H1 (cell line): Measurements from ENCODE around the gene EEIG2. TPM values are rescaled to one million over a fixed set of nuclear protein-coding genes. Genes with fewer than 3 reads are reported as not detected.

ENCODE experiments used
- CTCF ChIA-PET: fragments of 300-600 bp; sonication (Branson Sonifier 250); formaldehyde crosslinking; loops from one replicate; lab custom pipeline; 2021; ENCODE audit not compliant: partially characterized antibody; lab: Charles Lee
- POLR2A ChIA-PET: fragments of 300-600 bp; sonication (Branson Sonifier 250); formaldehyde crosslinking; loops from one replicate; lab custom pipeline; 2021; ENCODE audit warnings: inconsistent platforms; ENCODE audit not compliant: partially characterized antibody; lab: Charles Lee
- DNase-seq, 2 experiments: peaks; one replicate each; pipeline versions ENCODE4 v3.0.0 to v3.0.0-alpha.2; 2010 to 2022; ENCODE audit warnings: low spot score in 2 of 2, low read depth in 1 of 2, mixed read lengths in 1 of 2
- FAIRE-seq: peaks from 2 replicates; lab custom pipeline; 2011; peaks lifted over from hg19 to GRCh38; lab: Jason Lieb, UNC
- H2AFZ ChIP-seq: 2 replicates; pipeline ENCODE4 v1.8.1; 2012; ENCODE audit warnings: low read length, inconsistent platforms
- H2AK5ac ChIP-seq: 2 replicates; pipeline ENCODE4 v1.6.1; 2013; ENCODE audit warnings: low read depth, low read length
- H2BK120ac ChIP-seq: replicated peaks from 2 replicates; pipeline ENCODE3; 2013; ENCODE audit warnings: low read depth, low read length, inconsistent platforms
- H2BK12ac ChIP-seq: 2 replicates; pipeline ENCODE4 v1.6.1; 2013; ENCODE audit warnings: low read depth, low read length
- H2BK15ac ChIP-seq: 2 replicates; pipeline ENCODE4 v1.6.1; 2013; ENCODE audit warnings: low read length
- H2BK20ac ChIP-seq: 2 replicates; pipeline ENCODE4 v1.6.1; 2013; ENCODE audit warnings: low read length
- H2BK5ac ChIP-seq: 2 replicates; pipeline ENCODE4 v1.6.1; 2013; ENCODE audit warnings: low read depth, low read length
- H3K14ac ChIP-seq: 2 replicates; pipeline ENCODE4 v1.6.1; 2013; ENCODE audit warnings: inconsistent platforms; ENCODE audit not compliant: insufficient read length
- H3K18ac ChIP-seq: 2 replicates; pipeline ENCODE4 v1.6.1; 2013; ENCODE audit warnings: low read length; ENCODE audit errors: extremely low read depth
- H3K23ac ChIP-seq: 2 replicates; pipeline ENCODE4 v1.6.1; 2013; ENCODE audit warnings: inconsistent platforms; ENCODE audit not compliant: insufficient read length
- H3K23me2 ChIP-seq: 2 replicates; pipeline ENCODE4 v1.6.1; 2013; ENCODE audit warnings: low read depth, low read length
- H3K27ac ChIP-seq: 2 replicates; pipeline ENCODE4 v1.6.1; 2011; ENCODE audit warnings: low read depth, low read length, inconsistent platforms
- H3K27me3 ChIP-seq, 4 experiments: replicated peaks in 1 of 4; 1 replicate in 1 of 4; 2 replicates in 3 of 4; pipeline versions ENCODE4 v1.6.1 to v1.8.1; 2011 to 2013; ENCODE audit warnings: low read length in 3 of 4, mild to moderate bottlenecking in 3 of 4, inconsistent platforms in 2 of 4, mixed read lengths in 2 of 4, moderate library complexity in 1 of 4; ENCODE audit not compliant: control insufficient read depth in 3 of 4, insufficient read depth in 3 of 4; ENCODE audit errors: extremely low read depth in 1 of 4
- H3K36me3 ChIP-seq, 4 experiments: 2 replicates each; pipeline versions ENCODE4 v1.6.1 to v1.8.1; 2011 to 2013; ENCODE audit warnings: mild to moderate bottlenecking in 4 of 4, low read length in 3 of 4, moderate library complexity in 2 of 4, control low read depth in 1 of 4, inconsistent platforms in 1 of 4; ENCODE audit not compliant: insufficient read depth in 4 of 4, control insufficient read depth in 2 of 4
- H3K4ac ChIP-seq: replicated peaks from 2 replicates; pipeline ENCODE3; 2013; ENCODE audit warnings: low read length, low read depth, mixed read lengths, inconsistent platforms; ENCODE audit not compliant: insufficient read length
- H3K4me1 ChIP-seq, 4 experiments: replicated peaks in 1 of 4; 1 replicate in 1 of 4; 2 replicates in 3 of 4; pipeline versions ENCODE4 v1.6.1 to v1.8.1; 2011 to 2013; ENCODE audit warnings: low read length in 3 of 4, inconsistent platforms in 2 of 4, mixed read lengths in 1 of 4; ENCODE audit not compliant: insufficient read depth in 4 of 4, control insufficient read depth in 3 of 4
- H3K4me2 ChIP-seq, 2 experiments: 2 replicates each; pipeline versions ENCODE4 v1.6.1 to v1.8.1; 2011 to 2013; ENCODE audit warnings: low read depth in 2 of 2, low read length in 2 of 2, control low read depth in 1 of 2, inconsistent platforms in 1 of 2, mild to moderate bottlenecking in 1 of 2; ENCODE audit not compliant: insufficient read depth in 1 of 2
- H3K4me3 ChIP-seq, 4 experiments: fragments of 200-600, 300-600 bp in 1 of 4; sonication (generic), shearing (Covaris generic), sonication (Bioruptor Twin) in 1 of 4; 2 replicates each; pipeline versions ENCODE4 v1.5.1 to v1.8.1; 2011 to 2016; ENCODE audit warnings: low read length in 4 of 4, low read depth in 3 of 4, control low read depth in 2 of 4, inconsistent platforms in 2 of 4, mild to moderate bottlenecking in 2 of 4, mixed read lengths in 1 of 4, moderate library complexity in 1 of 4; ENCODE audit not compliant: insufficient read depth in 2 of 4; ENCODE audit errors: extremely low read depth in 1 of 4
- H3K56ac ChIP-seq: replicated peaks from 2 replicates; pipeline ENCODE3; 2013; ENCODE audit warnings: low read depth, mild to moderate bottlenecking, mixed read lengths, low read length, inconsistent platforms; ENCODE audit not compliant: insufficient read length
- H3K79me1 ChIP-seq: 2 replicates; pipeline ENCODE4 v1.6.1; 2013; ENCODE audit warnings: low read depth, low read length, control low read depth
- H3K79me2 ChIP-seq, 2 experiments: 2 replicates each; pipeline versions ENCODE4 v1.6.1 to v1.8.1; 2012 to 2013; ENCODE audit warnings: low read length in 2 of 2, mild to moderate bottlenecking in 2 of 2, inconsistent platforms in 1 of 2; ENCODE audit not compliant: insufficient read depth in 2 of 2, control insufficient read depth in 1 of 2
- H3K9ac ChIP-seq, 4 experiments: replicated peaks in 1 of 4; 1 replicate in 1 of 4; 2 replicates in 3 of 4; pipeline versions ENCODE4 v1.6.1 to v1.8.1; 2011 to 2013; ENCODE audit warnings: low read depth in 3 of 4, low read length in 3 of 4, control low read depth in 2 of 4, mild to moderate bottlenecking in 2 of 4, moderate library complexity in 2 of 4, inconsistent platforms in 1 of 4; ENCODE audit errors: extremely low read depth in 1 of 4
- H3K9me3 ChIP-seq, 2 experiments: 2 replicates each; pipeline versions ENCODE4 v1.6.1 to v1.8.1; 2012 to 2013; ENCODE audit warnings: mild to moderate bottlenecking in 2 of 2, moderate library complexity in 2 of 2, control low read depth in 1 of 2, inconsistent platforms in 1 of 2, low read depth in 1 of 2, low read length in 1 of 2, mixed read lengths in 1 of 2; ENCODE audit not compliant: insufficient read depth in 2 of 2
- H4K20me1 ChIP-seq, 2 experiments: replicated peaks in 1 of 2; 2 replicates each; pipeline versions ENCODE3 to v1.8.1; 2011 to 2013; ENCODE audit warnings: inconsistent platforms in 2 of 2, low read length in 2 of 2, mild to moderate bottlenecking in 1 of 2; ENCODE audit not compliant: insufficient read depth in 2 of 2, control insufficient read depth in 1 of 2
- H4K5ac ChIP-seq: 2 replicates; pipeline ENCODE4 v1.6.1; 2013; ENCODE audit warnings: low read length, low read depth, mixed read lengths, inconsistent platforms; ENCODE audit not compliant: insufficient read length
- H4K8ac ChIP-seq: 2 replicates; pipeline ENCODE4 v1.8.0; 2013; ENCODE audit warnings: mild to moderate bottlenecking, moderate library complexity, low read length, inconsistent platforms; ENCODE audit not compliant: insufficient read depth; ENCODE audit errors: extremely low read depth
- H4K91ac ChIP-seq: replicated peaks from 2 replicates; pipeline ENCODE3; 2013; ENCODE audit warnings: low read length, mixed read lengths, inconsistent platforms; ENCODE audit not compliant: insufficient read length
- CREB1 ChIP-seq: IDR thresholded peaks from 2 replicates; pipeline ENCODE4 v1.6.1; 2012; ENCODE audit warnings: inconsistent platforms
- EP300 ChIP-seq, 2 experiments: IDR thresholded peaks; 1 replicate in 1 of 2; 2 replicates in 1 of 2; pipeline ENCODE4 v1.6.1; 2011 to 2012; ENCODE audit warnings: low read depth in 2 of 2, low read length in 2 of 2, mild to moderate bottlenecking in 2 of 2, borderline replicate concordance in 1 of 2, inconsistent platforms in 1 of 2, moderate library complexity in 1 of 2
- KDM1A ChIP-seq: fragments of 200-600, 300-600 bp; sonication (generic); IDR thresholded peaks from 2 replicates; pipeline ENCODE4 v1.7.1; 2016; ENCODE audit warnings: mild to moderate bottlenecking, low read length, borderline replicate concordance
- NANOG ChIP-seq: IDR thresholded peaks from 2 replicates; pipeline ENCODE4 v1.6.1; 2011; ENCODE audit warnings: low read length, low read depth, mild to moderate bottlenecking, inconsistent platforms; ENCODE audit not compliant: insufficient read depth, poor library complexity, severe bottlenecking
- POLR2AphosphoS5 ChIP-seq: IDR thresholded peaks from 2 replicates; pipeline ENCODE4 v1.6.1; 2011; ENCODE audit warnings: low read depth, low read length
- RBBP5 ChIP-seq: IDR thresholded peaks from 2 replicates; pipeline ENCODE4 v1.7.1; 2012; ENCODE audit warnings: low read depth, mild to moderate bottlenecking, inconsistent platforms, low read length, moderate library complexity, borderline replicate concordance
- SIN3A ChIP-seq, 2 experiments: IDR thresholded peaks in 1 of 2; conservative IDR thresholded peaks in 1 of 2; 2 replicates each; pipeline ENCODE4 v1.6.1; 2011 to 2012; ENCODE audit warnings: low read length in 2 of 2, improper control_type of control experiment in 1 of 2, low read depth in 1 of 2, mild to moderate bottlenecking in 1 of 2
- TAF7 ChIP-seq: optimal IDR thresholded peaks from 2 replicates; pipeline ENCODE3; 2011; ENCODE audit warnings: low read depth, mild to moderate bottlenecking, inconsistent platforms, low read length, moderate library complexity, borderline replicate concordance
- ZNF274 ChIP-seq: IDR thresholded peaks from 2 replicates; pipeline ENCODE4 v1.7.0; 2012; ENCODE audit warnings: low read length, borderline replicate concordance; ENCODE audit errors: extremely low read depth
- WGBS, 2 experiments: shearing (Covaris generic) in 1 of 2; methylation state at CpG; one replicate each; pipeline versions ENCODE4 v1.1.6 to v1.1.7; 2013 to 2015; ENCODE audit warnings: low lambda C conversion rate in 2 of 2, mixed read lengths in 2 of 2, inconsistent platforms in 1 of 2, low coverage in 1 of 2, missing lambda C conversion rate in 1 of 2; ENCODE audit not compliant: insufficient replicate concordance in 2 of 2, insufficient coverage in 1 of 2, insufficient read length in 1 of 2; ENCODE audit errors: extremely low coverage in 1 of 2, missing lambda C conversion rate in 1 of 2; 5-methylcytosine and 5-hydroxymethylcytosine counted together
- polyA plus RNA-seq, 7 experiments: library from polyadenylated mRNA; depleted of rRNA in 3 of 7; stranded (reverse) in 5 of 7; unstranded in 2 of 7; fragments of >200 nt in 5 of 7; fragments of 200-250 nt in 2 of 7; gene quantifications; 1 replicate in 5 of 7; 2 replicates in 1 of 7; 4 replicates in 1 of 7; pipeline versions ENCODE4 v1.2.1 to v1.2.3, GENCODE V29; 2011 to 2013; ENCODE audit warnings: missing spikeins in 2 of 7, mixed read lengths in 2 of 7
- total RNA-seq: library from RNA; stranded (reverse); fragmentation: NEBNext Ultra II Directional; extraction: Animal tissue kit (Norgen Biotek cat#: 25700); gene quantifications from 2 replicates; pipeline ENCODE4 v1.2.1, GENCODE V29; 2021
- TF ChIP-seq, protein P1 (sequence below): IDR thresholded peaks from 2 replicates; pipeline ENCODE4 v1.6.1; 2011; ENCODE audit warnings: low read length, improper control_type of control experiment

Gene EEIG2
- total and polyA plus RNA-seq, 2 of the 8 experiments (the other 6 are each of a cell fraction or from before 2014, with no cell fraction given), result 6.1 to 20.1 TPM

DNA sequence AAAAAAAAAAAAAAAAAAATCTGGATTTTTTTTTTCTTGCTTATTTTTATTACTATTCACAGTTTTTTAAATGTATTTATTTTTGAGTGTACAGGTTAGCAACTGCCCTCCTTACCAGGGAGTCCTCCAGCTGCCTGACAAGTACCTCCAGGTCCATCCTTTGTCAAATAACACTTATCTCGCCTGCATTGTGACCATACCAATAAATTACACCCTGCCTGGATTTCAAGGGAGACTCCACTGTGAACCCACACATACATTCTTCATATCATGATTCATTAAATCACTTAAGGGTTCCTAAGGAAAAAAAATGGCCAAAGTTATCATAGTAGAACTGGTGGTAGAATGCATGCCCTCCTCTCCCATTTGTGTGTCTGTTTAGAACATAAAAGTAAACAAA is 38.4 kb downstream of the EEIG2 start:
- Histone ChIP-seq H2AFZ (no peak overlapping the region), H3K18ac (no peak overlapping the region), H3K23ac (no peak overlapping the region), H3K14ac (no peak overlapping the region), H2BK12ac (no peak overlapping the region), H3K56ac (no peak overlapping the region), H2AK5ac (no peak overlapping the region), H2BK20ac (no peak overlapping the region), H4K91ac (no peak overlapping the region), H2BK120ac (no peak overlapping the region), H3K79me1 (no peaks in the 10 kb centered on the region), H3K27ac (no peak overlapping the region), H2BK15ac (no peak overlapping the region), H3K79me2 (no peaks in the 10 kb centered on the region; a peak in 1 of 4 replicates), H3K23me2 (no peaks in the 10 kb centered on the region), H3K9me3 (no peaks in the 10 kb centered on the region), H3K4me1 (no peaks in the 10 kb centered on the region), H4K8ac (no peak overlapping the region), H3K9ac (no peak overlapping the region), H3K36me3 (no peaks in the 10 kb centered on the region; a peak in 1 of 8 replicates), H3K4ac (no peak overlapping the region), H3K4me3 (no peak overlapping the region), H4K5ac (no peak overlapping the region), H4K20me1 (no peaks in the 10 kb centered on the region), H2BK5ac (no peak overlapping the region), H3K4me2 (no peak overlapping the region), H3K27me3 (no peaks in the 10 kb centered on the region)
- CTCF ChIA-PET, result interaction anchor here (1.1 to 1.6 kb wide), 2 partner anchors 12 to 38 kb away, joined by 3 to 5 read pairs; partner anchors contain the start of gene EEIG2
- DNase-seq, result no peak
- no peak for FAIRE-seq
- POLR2A ChIA-PET, result no interaction called here
- WGBS, 2 experiments, result 88% methylated on average over 1 of the region's 1 CpG; no CpG with 5 or more reads in 1 of the 2 experiments
- TF ChIP-seq SIN3A (conservative IDR thresholded peaks at IDR 0.05 in 1 of 2, IDR thresholded peaks at IDR 0.05 in 1 of 2; ENCODE audit: low read depth in 1 of 2, low read length in 2 of 2), result no peak
- TF ChIP-seq, protein P1, sequence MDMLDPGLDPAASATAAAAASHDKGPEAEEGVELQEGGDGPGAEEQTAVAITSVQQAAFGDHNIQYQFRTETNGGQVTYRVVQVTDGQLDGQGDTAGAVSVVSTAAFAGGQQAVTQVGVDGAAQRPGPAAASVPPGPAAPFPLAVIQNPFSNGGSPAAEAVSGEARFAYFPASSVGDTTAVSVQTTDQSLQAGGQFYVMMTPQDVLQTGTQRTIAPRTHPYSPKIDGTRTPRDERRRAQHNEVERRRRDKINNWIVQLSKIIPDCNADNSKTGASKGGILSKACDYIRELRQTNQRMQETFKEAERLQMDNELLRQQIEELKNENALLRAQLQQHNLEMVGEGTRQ, result no peak
- TF ChIP-seq ZNF274, result no peak
- no peak for TF ChIP-seq RBBP5
- no peak for TF ChIP-seq POLR2AphosphoS5
- TF ChIP-seq CREB1, result no peak
- no peak for TF ChIP-seq TAF7
- no peak for TF ChIP-seq EP300 (IDR thresholded peaks at IDR 0.05; ENCODE audit: borderline replicate concordance in 1 of 2, low read depth in 2 of 2, low read length in 2 of 2)
- TF ChIP-seq NANOG, result no peak
- TF ChIP-seq KDM1A, result no peak
